Measurements from ENCODE around the gene HOXA13. TPM values are rescaled to one million over a fixed set of nuclear protein-coding genes. Genes with fewer than 3 reads are reported as not detected.

HOXA13 gene
- total and polyA plus RNA-seq, 2 donors (not counting 1 experiment from before 2014, with no cell fraction given) = not detected

DNA sequence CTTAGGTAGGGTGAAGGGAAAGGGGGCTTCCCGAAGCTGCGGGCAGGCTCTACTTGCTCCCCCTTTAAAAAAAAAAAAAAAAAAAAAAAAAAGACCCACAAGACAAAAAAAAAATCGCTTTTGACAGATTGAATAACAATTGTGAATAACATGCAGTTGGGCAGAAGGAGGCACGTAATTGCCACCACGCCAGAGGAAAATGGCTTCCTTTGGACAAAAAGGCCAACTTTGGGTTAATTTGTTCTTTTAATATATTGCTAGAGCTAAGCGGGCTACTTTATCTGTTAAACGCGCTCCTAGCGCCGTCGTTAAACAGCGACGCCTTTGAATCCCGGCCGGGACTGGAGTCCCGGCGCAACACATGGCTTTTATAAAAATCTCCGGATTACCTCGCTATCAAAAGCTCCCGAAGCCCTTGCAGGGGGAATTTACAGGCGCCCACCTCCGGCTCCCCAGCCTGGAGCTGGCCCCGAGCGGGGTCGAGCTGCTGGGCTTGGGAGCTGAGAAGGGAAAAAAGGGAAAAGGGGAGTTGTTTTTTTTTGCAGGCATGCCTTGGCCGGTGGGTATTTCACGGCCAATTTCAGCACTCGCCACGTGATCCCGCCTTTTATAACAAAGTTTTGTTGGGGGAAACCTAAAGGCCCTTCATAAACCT lies 16.1 kb downstream of the HOXA13 start:
- ChIA-PET CTCF (interaction anchor here (1.1 to 1.5 kb wide), 2 partner anchors 15 to 23 kb away, joined by 4 to 9 read pairs; no protein-coding TSS in a partner anchor), POLR2A (no interaction called here)
- no peaks in the 10 kb centered on the region for H3K79me2 ChIP-seq (ENCODE audit: control insufficient read depth, insufficient read depth, low read length)
- ATAC-seq (ENCODE audit: low read depth) (no peak), DNase-seq (no peak)
- WGBS (ENCODE audit: insufficient coverage) = 6% methylated on average over 25 of the region's 30 CpGs
- H3K4me1 Mint-ChIP-seq = peaks cover 38% of the 10 kb centered on the region
- no peaks in the 10 kb centered on the region for H4K20me1 ChIP-seq (ENCODE audit: control insufficient read depth, insufficient read depth, low read length, poor library complexity, severe bottlenecking)
- H3K36me3 ChIP-seq (replicated peaks in 1 of 2; ENCODE audit: control extremely low read depth in 1 of 2, control insufficient read depth in 1 of 2, extremely low read depth in 1 of 2, insufficient read depth in 2 of 2, low read length in 1 of 2) = no peaks in the 10 kb centered on the region
- H3K4me1 ChIP-seq (ENCODE audit: control insufficient read depth in 2 of 2, insufficient read depth in 2 of 2, low read length in 2 of 2) = peaks cover 51 to 66% of the 10 kb centered on the region in 2 donors
- H3K4me3 Mint-ChIP-seq = peak overlapping the region; percentile 78
- peaks cover 77% of the 10 kb centered on the region for H3K27me3 Mint-ChIP-seq
- peak overlapping the region; percentile 36 for H2AFZ ChIP-seq (ENCODE audit: insufficient read depth, low read depth, low read length, poor library complexity, severe bottlenecking)
- TF ChIP-seq, protein P1, sequence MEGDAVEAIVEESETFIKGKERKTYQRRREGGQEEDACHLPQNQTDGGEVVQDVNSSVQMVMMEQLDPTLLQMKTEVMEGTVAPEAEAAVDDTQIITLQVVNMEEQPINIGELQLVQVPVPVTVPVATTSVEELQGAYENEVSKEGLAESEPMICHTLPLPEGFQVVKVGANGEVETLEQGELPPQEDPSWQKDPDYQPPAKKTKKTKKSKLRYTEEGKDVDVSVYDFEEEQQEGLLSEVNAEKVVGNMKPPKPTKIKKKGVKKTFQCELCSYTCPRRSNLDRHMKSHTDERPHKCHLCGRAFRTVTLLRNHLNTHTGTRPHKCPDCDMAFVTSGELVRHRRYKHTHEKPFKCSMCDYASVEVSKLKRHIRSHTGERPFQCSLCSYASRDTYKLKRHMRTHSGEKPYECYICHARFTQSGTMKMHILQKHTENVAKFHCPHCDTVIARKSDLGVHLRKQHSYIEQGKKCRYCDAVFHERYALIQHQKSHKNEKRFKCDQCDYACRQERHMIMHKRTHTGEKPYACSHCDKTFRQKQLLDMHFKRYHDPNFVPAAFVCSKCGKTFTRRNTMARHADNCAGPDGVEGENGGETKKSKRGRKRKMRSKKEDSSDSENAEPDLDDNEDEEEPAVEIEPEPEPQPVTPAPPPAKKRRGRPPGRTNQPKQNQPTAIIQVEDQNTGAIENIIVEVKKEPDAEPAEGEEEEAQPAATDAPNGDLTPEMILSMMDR (IDR thresholded peaks at IDR 0.05) = no peak
- TF ChIP-seq EZH2 (IDR thresholded peaks at IDR 0.05; ENCODE audit: borderline replicate concordance, insufficient read depth, low read depth, low read length, poor library complexity, severe bottlenecking) = peak; percentile 88
- peak overlapping the region in 2 of 5 experiments; percentile 17 to 19 for H3K4me3 ChIP-seq (ENCODE audit: control extremely low read depth in 1 of 5, extremely low read depth in 1 of 5, insufficient read depth in 1 of 5, low read depth in 2 of 5, low read length in 4 of 5)
- intact Hi-C loops (cut with micrococcal nuclease) = loop anchor here (1.0 to 2.0 kb wide), 2 partner anchors 11 to 21 kb away; no protein-coding TSS in a partner anchor
- H3K27ac Mint-ChIP-seq = no peak overlapping the region
- peak overlapping the region; percentile 26 for H3K9ac ChIP-seq (ENCODE audit: low read length)
- no peak overlapping the region for H3K27ac ChIP-seq (ENCODE audit: low read length in 2 of 2)
- peak overlapping the region; percentile 71 for H3K4me2 ChIP-seq (replicated peaks; ENCODE audit: low read depth, low read length, poor library complexity, severe bottlenecking)
- no peaks in the 10 kb centered on the region for H3K9me3 Mint-ChIP-seq (ENCODE audit: insufficient read depth)
- H3K9me3 ChIP-seq (ENCODE audit: control extremely low read depth in 1 of 3, control insufficient read depth in 2 of 3, insufficient read depth in 1 of 3, low read length in 2 of 3) = peaks cover 0 to 73% (median 9%) of the 10 kb centered on the region in 3 donors
- peaks cover 0 to 96% (median 82%) of the 10 kb centered on the region in 4 experiments for H3K27me3 ChIP-seq (replicated peaks in 1 of 4; ENCODE audit: control extremely low read depth in 1 of 4, control insufficient read depth in 3 of 4, insufficient read depth in 4 of 4, low read length in 3 of 4)
